HepG2 (cell line): ENCODE measurements around the gene GRIA3. TPM values are rescaled to one million over a fixed set of nuclear protein-coding genes. Genes with fewer than 3 reads are reported as not detected.

Experiments used
- ATAC-seq: fragments of 200-7000 bp; cut with Tn5 transposase; 3 replicates; pipeline ENCODE4 v1.9.1; 2020; ENCODE audit warnings: mild to moderate bottlenecking, moderate library complexity
- BruUV-seq: library from RNA; stranded (reverse); fragments of 400-500 nt; replicated peaks from 2 replicates; lab custom pipeline; 2021; lab: Mats Ljungman, UMichigan
- CTCF ChIA-PET: fragments of 300-600 bp; formaldehyde crosslinking; extraction: SDS; loops from one replicate; lab custom pipeline; 2021; ENCODE audit warnings: low total read pairs, inconsistent platforms, low intra/inter-chr PET ratio; lab: Yijun Ruan, JAX
- POLR2A ChIA-PET: fragments of 350-600 bp; sonication (Branson Sonifier 250); formaldehyde crosslinking; loops from one replicate; lab custom pipeline; 2020; ENCODE audit warnings: antibody characterized with exemption, inconsistent platforms; lab: Yijun Ruan, JAX
- DNase-seq: peaks from one replicate; pipeline ENCODE4 v3.0.0-alpha.2; 2015; ENCODE audit warnings: low spot score
- FAIRE-seq: peaks from 3 replicates; lab custom pipeline; 2011; peaks lifted over from hg19 to GRCh38; lab: Jason Lieb, UNC
- H2AFZ ChIP-seq: one replicate; pipeline ENCODE4 v1.6.1; 2011; ENCODE audit warnings: low read length, inconsistent platforms
- H3K27ac ChIP-seq: fragments of 300-600 bp; 3 replicates; pipeline ENCODE4 v1.8.0; 2011; ENCODE audit warnings: mixed run types, mild to moderate bottlenecking, mixed read lengths, low read length, inconsistent platforms; ENCODE audit not compliant: insufficient read depth; ENCODE audit errors: extremely low read length
- H3K27me3 ChIP-seq, 2 experiments: fragments of 200-600 bp in 1 of 2; 2 replicates in 1 of 2; 3 replicates in 1 of 2; pipeline versions ENCODE4 v1.6.0 to v1.8.0; 2011; ENCODE audit warnings: low read length in 2 of 2, mild to moderate bottlenecking in 2 of 2, moderate library complexity in 2 of 2, inconsistent platforms in 1 of 2; ENCODE audit not compliant: insufficient read depth in 2 of 2, control insufficient read depth in 1 of 2
- H3K36me3 ChIP-seq, 2 experiments: fragments of 200-600 bp in 1 of 2; replicated peaks in 1 of 2; 2 replicates in 1 of 2; 3 replicates in 1 of 2; pipeline versions ENCODE4 v1.5.1 to v1.8.0; 2011; ENCODE audit warnings: low read length in 2 of 2, inconsistent platforms in 1 of 2; ENCODE audit not compliant: insufficient read depth in 2 of 2, control insufficient read depth in 1 of 2
- H3K4me1 ChIP-seq: 2 replicates; pipeline ENCODE4 v1.5.1; 2012; ENCODE audit warnings: low read length, inconsistent platforms; ENCODE audit not compliant: insufficient read depth
- H3K4me2 ChIP-seq: 2 replicates; pipeline ENCODE4 v1.6.0; 2011; ENCODE audit warnings: low read depth, low read length, inconsistent platforms
- H3K4me3 ChIP-seq, 3 experiments: fragments of 200-600 bp in 1 of 3; sonication (generic), shearing (Covaris generic) in 1 of 3; replicated peaks in 1 of 3; 2 replicates each; pipeline ENCODE4 v1.5.1; 2011 to 2016; ENCODE audit warnings: low read length in 3 of 3, inconsistent platforms in 2 of 3, low read depth in 2 of 3, mild to moderate bottlenecking in 2 of 3, control low read depth in 1 of 3, mixed read lengths in 1 of 3; ENCODE audit not compliant: insufficient read depth in 1 of 3
- H3K79me2 ChIP-seq: one replicate; pipeline ENCODE4 v1.6.1; 2011; ENCODE audit warnings: low read length, inconsistent platforms; ENCODE audit not compliant: insufficient read depth
- H3K9ac ChIP-seq: 2 replicates; pipeline ENCODE4 v1.6.0; 2011; ENCODE audit warnings: mild to moderate bottlenecking, low read depth, low read length, inconsistent platforms; ENCODE audit not compliant: insufficient read depth
- H3K9me3 ChIP-seq: 2 replicates; pipeline ENCODE4 v1.5.1; 2012; ENCODE audit warnings: mild to moderate bottlenecking, low read length
- H4K20me1 ChIP-seq: 2 replicates; pipeline ENCODE4 v1.6.0; 2011; ENCODE audit warnings: inconsistent platforms, mild to moderate bottlenecking, low read length, moderate library complexity; ENCODE audit not compliant: insufficient read depth
- ARID2 ChIP-seq: sonication (generic); formaldehyde crosslinking; IDR thresholded peaks from 2 replicates; pipeline ENCODE4 v1.8.1; 2022; ENCODE audit warnings: mild to moderate bottlenecking, missing genetic modification reagents, borderline replicate concordance
- ATF7-NPFF ChIP-seq: sonication (generic); formaldehyde crosslinking; IDR thresholded peaks from 2 replicates; pipeline ENCODE4 v1.8.1; 2023; ENCODE audit warnings: mild to moderate bottlenecking, low read depth, missing genetic modification reagents, moderate library complexity
- MAF1 ChIP-seq: sonication (generic); formaldehyde crosslinking; IDR thresholded peaks from 2 replicates; pipeline ENCODE4 v1.5.0; 2020; ENCODE audit warnings: missing genetic modification reagents, borderline replicate concordance
- MYNN ChIP-seq: sonication (generic); formaldehyde crosslinking; IDR thresholded peaks from 2 replicates; pipeline ENCODE4 v1.4.0; 2020; ENCODE audit warnings: mild to moderate bottlenecking, low read depth, missing genetic modification reagents
- SMAD1 ChIP-seq: sonication (generic); formaldehyde crosslinking; IDR thresholded peaks from 2 replicates; pipeline ENCODE4 v1.4.0; 2020; ENCODE audit warnings: missing genetic modification reagents, low read depth, mild to moderate bottlenecking, borderline replicate concordance
- SMARCE1 ChIP-seq: fragments of 450-650 bp; IDR thresholded peaks from 2 replicates; pipeline ENCODE4 v1.6.1; 2017; ENCODE audit warnings: borderline replicate concordance
- TBX3 ChIP-seq: fragments of 450-650 bp; IDR thresholded peaks from 2 replicates; pipeline ENCODE4 v1.6.1; 2017; ENCODE audit warnings: antibody characterized with exemption, mild to moderate bottlenecking, inconsistent platforms, borderline replicate concordance
- TCF12 ChIP-seq, 2 experiments: fragments of 450-650 bp in 1 of 2; sonication (generic) in 1 of 2; formaldehyde crosslinking in 1 of 2; IDR thresholded peaks; 2 replicates each; pipeline versions ENCODE4 v1.6.1 to v1.8.0; 2017 to 2022; ENCODE audit warnings: antibody characterized with exemption in 1 of 2, mild to moderate bottlenecking in 1 of 2, missing genetic modification reagents in 1 of 2, moderate library complexity in 1 of 2
- ZKSCAN5 ChIP-seq: sonication (generic); formaldehyde crosslinking; IDR thresholded peaks from 2 replicates; pipeline ENCODE4 v1.5.1; 2020; ENCODE audit warnings: mild to moderate bottlenecking, missing genetic modification reagents
- ZMYM2 ChIP-seq: sonication (generic); formaldehyde crosslinking; IDR thresholded peaks from 2 replicates; pipeline ENCODE4 v1.8.0; 2022; ENCODE audit warnings: mild to moderate bottlenecking, missing genetic modification reagents
- ZNF292 ChIP-seq: sonication (generic); formaldehyde crosslinking; IDR thresholded peaks from 2 replicates; pipeline ENCODE4 v1.8.1; 2022; ENCODE audit warnings: mild to moderate bottlenecking, low read depth, missing genetic modification reagents, borderline replicate concordance
- ZSCAN30 ChIP-seq: sonication (generic); formaldehyde crosslinking; IDR thresholded peaks from 2 replicates; pipeline ENCODE4 v1.5.0; 2020; ENCODE audit warnings: mild to moderate bottlenecking, missing genetic modification reagents
- WGBS: methylation state at CpG from one replicate; pipeline ENCODE4 v1.1.6; 2017; ENCODE audit warnings: low lambda C conversion rate; 5-methylcytosine and 5-hydroxymethylcytosine counted together
- in situ Hi-C: cut with HindIII; loops from 2 replicates; pipeline ENCODE4 v1.10.0; 2017; ENCODE audit warnings: low pct_unique_long_range_greater_than_20kb; ENCODE audit not compliant: extremely low pct_ligation_motif_present
- intact Hi-C: fragments of 100-400 bp; cut with micrococcal nuclease; formaldehyde crosslinking; loops from one replicate; pipeline ENCODE4 v1.10.0; 2022; ENCODE audit not compliant: unreplicated experiment
- polyA plus RNA-seq, 8 experiments: library from polyadenylated mRNA; depleted of rRNA in 3 of 8; stranded (reverse) in 7 of 8; unstranded in 1 of 8; fragments of >200 nt; fragmentation: Illumina TruSeq in 4 of 8; extraction: Trizol in 4 of 8; gene quantifications; 2 replicates each; pipeline versions ENCODE4 v1.2.1 to v1.2.3, GENCODE V29; 2011 to 2016; ENCODE audit warnings: low read depth in 4 of 8, missing spikeins in 1 of 8, mixed read lengths in 1 of 8; ENCODE audit not compliant: insufficient read depth in 1 of 8
- total RNA-seq, 5 experiments: library from RNA; depleted of rRNA; stranded (reverse); fragments of >200 nt; fragmentation: Illumina TruSeq; extraction: Trizol; gene quantifications; 2 replicates each; pipeline ENCODE4 v1.2.3, GENCODE V29; 2016; ENCODE audit warnings: low read depth in 1 of 5
- TF ChIP-seq, protein P1 (sequence below): sonication (generic); formaldehyde crosslinking; IDR thresholded peaks from 2 replicates; pipeline ENCODE4 v1.5.0; 2020; ENCODE audit warnings: mild to moderate bottlenecking, missing genetic modification reagents
- TF ChIP-seq, protein P2 (sequence below): sonication (generic); formaldehyde crosslinking; IDR thresholded peaks from 2 replicates; pipeline ENCODE4 v1.4.0; 2020; ENCODE audit warnings: mild to moderate bottlenecking, missing genetic modification reagents, borderline replicate concordance
- TF ChIP-seq, protein P3 (sequence below): sonication (generic); formaldehyde crosslinking; IDR thresholded peaks from 2 replicates; pipeline ENCODE4 v1.4.0; 2020; ENCODE audit warnings: low read depth, mild to moderate bottlenecking, missing genetic modification reagents
- TF ChIP-seq, protein P4 (sequence below): sonication (generic); formaldehyde crosslinking; IDR thresholded peaks from 2 replicates; pipeline ENCODE4; 2020; ENCODE audit warnings: missing genetic modification reagents, mild to moderate bottlenecking, borderline replicate concordance

GRIA3 gene
- total and polyA plus RNA-seq, 2 of the 13 experiments (the other 11 are each of a cell fraction or from before 2014, with no cell fraction given) = not detected

DNA sequence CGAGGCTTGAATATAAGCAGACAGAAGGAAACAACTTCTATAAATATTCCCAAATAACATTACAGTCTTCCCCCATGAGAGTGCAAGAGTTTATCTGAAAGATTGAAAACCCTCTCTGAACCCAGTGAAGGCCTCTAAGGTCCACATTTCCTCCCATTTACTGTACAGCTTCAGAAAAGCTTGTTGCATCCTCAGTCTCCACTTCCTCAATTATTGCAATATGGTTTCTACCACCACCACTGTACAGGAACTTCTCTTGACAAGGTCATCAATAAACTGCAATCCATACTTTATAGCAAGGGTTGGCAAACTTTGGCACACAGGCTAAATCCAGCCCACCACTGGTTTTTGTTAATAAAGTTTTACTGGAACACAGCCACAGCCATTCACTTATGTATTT, 309.8 kb downstream of the GRIA3 start:
- Histone ChIP-seq H3K4me2 (no peak overlapping the region), H3K36me3 (no peaks in the 10 kb centered on the region), H3K27ac (no peak overlapping the region), H3K4me1 (no peaks in the 10 kb centered on the region), H3K27me3 (no peaks in the 10 kb centered on the region), H2AFZ (no peak overlapping the region), H3K4me3 (no peak overlapping the region), H3K79me2 (no peaks in the 10 kb centered on the region), H3K9ac (no peak overlapping the region), H3K9me3 (no peaks in the 10 kb centered on the region), H4K20me1 (no peaks in the 10 kb centered on the region)
- FAIRE-seq = no peak
- DNase-seq = no peak
- intact Hi-C loops = no loop called here
- 0% methylated on average over 1 of the region's 1 CpG for WGBS
- CTCF ChIA-PET = no interaction called here
- BruUV-seq = no TSS peak
- no peak for ATAC-seq
- in situ Hi-C loops = no loop called here
- POLR2A ChIA-PET = no interaction called here
- TF ChIP-seq ATF7-NPFF (CRISPR knock-in tag) = no peak
- TF ChIP-seq, protein P1, sequence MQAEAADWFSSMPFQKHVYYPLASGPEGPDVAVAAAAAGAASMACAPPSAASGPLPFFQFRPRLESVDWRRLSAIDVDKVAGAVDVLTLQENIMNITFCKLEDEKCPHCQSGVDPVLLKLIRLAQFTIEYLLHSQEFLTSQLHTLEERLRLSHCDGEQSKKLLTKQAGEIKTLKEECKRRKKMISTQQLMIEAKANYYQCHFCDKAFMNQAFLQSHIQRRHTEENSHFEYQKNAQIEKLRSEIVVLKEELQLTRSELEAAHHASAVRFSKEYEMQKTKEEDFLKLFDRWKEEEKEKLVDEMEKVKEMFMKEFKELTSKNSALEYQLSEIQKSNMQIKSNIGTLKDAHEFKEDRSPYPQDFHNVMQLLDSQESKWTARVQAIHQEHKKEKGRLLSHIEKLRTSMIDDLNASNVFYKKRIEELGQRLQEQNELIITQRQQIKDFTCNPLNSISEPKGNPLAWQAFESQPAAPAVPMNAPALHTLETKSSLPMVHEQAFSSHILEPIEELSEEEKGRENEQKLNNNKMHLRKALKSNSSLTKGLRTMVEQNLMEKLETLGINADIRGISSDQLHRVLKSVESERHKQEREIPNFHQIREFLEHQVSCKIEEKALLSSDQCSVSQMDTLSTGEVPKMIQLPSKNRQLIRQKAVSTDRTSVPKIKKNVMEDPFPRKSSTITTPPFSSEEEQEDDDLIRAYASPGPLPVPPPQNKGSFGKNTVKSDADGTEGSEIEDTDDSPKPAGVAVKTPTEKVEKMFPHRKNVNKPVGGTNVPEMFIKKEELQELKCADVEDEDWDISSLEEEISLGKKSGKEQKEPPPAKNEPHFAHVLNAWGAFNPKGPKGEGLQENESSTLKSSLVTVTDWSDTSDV = no peak
- no peak for TF ChIP-seq TCF12 (IDR thresholded peaks at IDR 0.05)
- no peak for TF ChIP-seq TCF12 (CRISPR knock-in tag; IDR thresholded peaks at IDR 0.05)
- TF ChIP-seq MYNN = no peak
- TF ChIP-seq ZKSCAN5 (CRISPR knock-in tag) = no peak
- TF ChIP-seq ARID2 (CRISPR knock-in tag) = no peak
- no peak for TF ChIP-seq ZNF292 (CRISPR knock-in tag)
- TF ChIP-seq, protein P2, sequence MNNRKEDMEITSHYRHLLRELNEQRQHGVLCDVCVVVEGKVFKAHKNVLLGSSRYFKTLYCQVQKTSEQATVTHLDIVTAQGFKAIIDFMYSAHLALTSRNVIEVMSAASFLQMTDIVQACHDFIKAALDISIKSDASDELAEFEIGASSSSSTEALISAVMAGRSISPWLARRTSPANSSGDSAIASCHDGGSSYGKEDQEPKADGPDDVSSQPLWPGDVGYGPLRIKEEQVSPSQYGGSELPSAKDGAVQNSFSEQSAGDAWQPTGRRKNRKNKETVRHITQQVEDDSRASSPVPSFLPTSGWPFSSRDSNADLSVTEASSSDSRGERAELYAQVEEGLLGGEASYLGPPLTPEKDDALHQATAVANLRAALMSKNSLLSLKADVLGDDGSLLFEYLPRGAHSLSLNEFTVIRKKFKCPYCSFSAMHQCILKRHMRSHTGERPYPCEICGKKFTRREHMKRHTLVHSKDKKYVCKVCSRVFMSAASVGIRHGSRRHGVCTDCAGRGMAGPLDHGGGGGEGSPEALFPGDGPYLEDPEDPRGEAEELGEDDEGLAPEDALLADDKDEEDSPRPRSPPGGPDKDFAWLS (CRISPR knock-in tag) = no peak
- no peak for TF ChIP-seq TBX3
- TF ChIP-seq, protein P3, sequence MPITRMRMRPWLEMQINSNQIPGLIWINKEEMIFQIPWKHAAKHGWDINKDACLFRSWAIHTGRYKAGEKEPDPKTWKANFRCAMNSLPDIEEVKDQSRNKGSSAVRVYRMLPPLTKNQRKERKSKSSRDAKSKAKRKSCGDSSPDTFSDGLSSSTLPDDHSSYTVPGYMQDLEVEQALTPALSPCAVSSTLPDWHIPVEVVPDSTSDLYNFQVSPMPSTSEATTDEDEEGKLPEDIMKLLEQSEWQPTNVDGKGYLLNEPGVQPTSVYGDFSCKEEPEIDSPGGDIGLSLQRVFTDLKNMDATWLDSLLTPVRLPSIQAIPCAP (CRISPR knock-in tag) = no peak
- no peak for TF ChIP-seq ZSCAN30 (CRISPR knock-in tag)
- TF ChIP-seq, protein P4, sequence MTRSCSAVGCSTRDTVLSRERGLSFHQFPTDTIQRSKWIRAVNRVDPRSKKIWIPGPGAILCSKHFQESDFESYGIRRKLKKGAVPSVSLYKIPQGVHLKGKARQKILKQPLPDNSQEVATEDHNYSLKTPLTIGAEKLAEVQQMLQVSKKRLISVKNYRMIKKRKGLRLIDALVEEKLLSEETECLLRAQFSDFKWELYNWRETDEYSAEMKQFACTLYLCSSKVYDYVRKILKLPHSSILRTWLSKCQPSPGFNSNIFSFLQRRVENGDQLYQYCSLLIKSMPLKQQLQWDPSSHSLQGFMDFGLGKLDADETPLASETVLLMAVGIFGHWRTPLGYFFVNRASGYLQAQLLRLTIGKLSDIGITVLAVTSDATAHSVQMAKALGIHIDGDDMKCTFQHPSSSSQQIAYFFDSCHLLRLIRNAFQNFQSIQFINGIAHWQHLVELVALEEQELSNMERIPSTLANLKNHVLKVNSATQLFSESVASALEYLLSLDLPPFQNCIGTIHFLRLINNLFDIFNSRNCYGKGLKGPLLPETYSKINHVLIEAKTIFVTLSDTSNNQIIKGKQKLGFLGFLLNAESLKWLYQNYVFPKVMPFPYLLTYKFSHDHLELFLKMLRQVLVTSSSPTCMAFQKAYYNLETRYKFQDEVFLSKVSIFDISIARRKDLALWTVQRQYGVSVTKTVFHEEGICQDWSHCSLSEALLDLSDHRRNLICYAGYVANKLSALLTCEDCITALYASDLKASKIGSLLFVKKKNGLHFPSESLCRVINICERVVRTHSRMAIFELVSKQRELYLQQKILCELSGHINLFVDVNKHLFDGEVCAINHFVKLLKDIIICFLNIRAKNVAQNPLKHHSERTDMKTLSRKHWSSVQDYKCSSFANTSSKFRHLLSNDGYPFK = no peak
- no peak for TF ChIP-seq MAF1 (CRISPR knock-in tag)
- no peak for TF ChIP-seq ZMYM2 (CRISPR knock-in tag)
- no peak for TF ChIP-seq SMAD1 (CRISPR knock-in tag)
- no peak for TF ChIP-seq SMARCE1
